ENCODE results near the gene ABHD1. TPM values are rescaled to one million over a fixed set of nuclear protein-coding genes. Genes with fewer than 3 reads are reported as not detected.

The ABHD1 gene
- total RNA-seq, 4 donors from 2014 or later = 0.48 TPM; not detected in 3

DNA sequence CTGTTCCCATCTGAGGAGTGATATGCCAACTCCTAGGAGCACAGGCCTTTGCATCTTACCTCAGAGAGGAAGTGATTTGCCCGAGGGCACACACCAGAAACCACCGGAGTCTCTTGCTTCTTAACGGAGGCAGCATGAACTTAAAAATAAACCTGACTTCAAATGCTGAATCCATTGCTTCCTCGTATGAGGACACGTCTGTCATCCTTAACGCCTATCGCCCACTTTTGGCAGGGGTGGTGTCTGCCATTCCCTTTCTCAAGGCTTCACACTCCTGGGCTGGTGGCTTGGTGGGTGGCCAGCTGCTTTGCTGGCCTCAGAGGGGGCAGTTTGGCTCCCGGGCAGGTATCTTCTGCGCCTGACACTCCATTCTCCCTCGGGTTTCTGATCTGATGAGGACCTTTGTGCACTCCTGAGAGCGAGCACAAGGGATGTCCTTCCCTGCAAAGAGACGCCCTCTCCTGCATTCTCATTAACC lies 11.9 kb downstream of the ABHD1 start:
- Histone ChIP-seq H3K36me3 (peaks cover 0 to 19% (median 4%) of the 10 kb centered on the region in 4 donors), H3K27me3 (no peaks in the 10 kb centered on the region), H3K4me3 (no peak overlapping the region), H3K9me3 (no peaks in the 10 kb centered on the region), H3K27ac (peak overlapping the region in 1 of 4 donors; percentile 95), H3K4me1 (peaks cover 7 to 20% (median 15%) of the 10 kb centered on the region in 4 donors)
- WGBS, 2 donors (ENCODE audit: low coverage in 1 of 2) = 84 to 100% methylated on average over 2 to 9 of the region's 12 CpGs
- in situ Hi-C loops (cut with MboI; ENCODE audit: low pct_ligation_motif_present in 1 of 4, low pct_unique_long_range_greater_than_20kb in 1 of 4, low sequenced_read_pairs in 3 of 4) (no loop called here), intact Hi-C loops (cut with DNase I; ENCODE audit: low total_unique reads) (loop anchor here (10.0 kb wide), 1 partner anchor 79 kb away; the partner anchor contains the start of genes ATRAID, CAD and SLC5A6)
- TF ChIP-seq, protein P1, sequence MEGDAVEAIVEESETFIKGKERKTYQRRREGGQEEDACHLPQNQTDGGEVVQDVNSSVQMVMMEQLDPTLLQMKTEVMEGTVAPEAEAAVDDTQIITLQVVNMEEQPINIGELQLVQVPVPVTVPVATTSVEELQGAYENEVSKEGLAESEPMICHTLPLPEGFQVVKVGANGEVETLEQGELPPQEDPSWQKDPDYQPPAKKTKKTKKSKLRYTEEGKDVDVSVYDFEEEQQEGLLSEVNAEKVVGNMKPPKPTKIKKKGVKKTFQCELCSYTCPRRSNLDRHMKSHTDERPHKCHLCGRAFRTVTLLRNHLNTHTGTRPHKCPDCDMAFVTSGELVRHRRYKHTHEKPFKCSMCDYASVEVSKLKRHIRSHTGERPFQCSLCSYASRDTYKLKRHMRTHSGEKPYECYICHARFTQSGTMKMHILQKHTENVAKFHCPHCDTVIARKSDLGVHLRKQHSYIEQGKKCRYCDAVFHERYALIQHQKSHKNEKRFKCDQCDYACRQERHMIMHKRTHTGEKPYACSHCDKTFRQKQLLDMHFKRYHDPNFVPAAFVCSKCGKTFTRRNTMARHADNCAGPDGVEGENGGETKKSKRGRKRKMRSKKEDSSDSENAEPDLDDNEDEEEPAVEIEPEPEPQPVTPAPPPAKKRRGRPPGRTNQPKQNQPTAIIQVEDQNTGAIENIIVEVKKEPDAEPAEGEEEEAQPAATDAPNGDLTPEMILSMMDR (IDR thresholded peaks at IDR 0.05) = no peak
- TF ChIP-seq POLR2A (IDR thresholded peaks at IDR 0.05) = no peak
- TF ChIP-seq POLR2AphosphoS5 (IDR thresholded peaks at IDR 0.05) = no peak
- TF ChIP-seq EP300 (IDR thresholded peaks at IDR 0.05; ENCODE audit: low read depth) = no peak
- DNase-seq = no peak

DNA sequence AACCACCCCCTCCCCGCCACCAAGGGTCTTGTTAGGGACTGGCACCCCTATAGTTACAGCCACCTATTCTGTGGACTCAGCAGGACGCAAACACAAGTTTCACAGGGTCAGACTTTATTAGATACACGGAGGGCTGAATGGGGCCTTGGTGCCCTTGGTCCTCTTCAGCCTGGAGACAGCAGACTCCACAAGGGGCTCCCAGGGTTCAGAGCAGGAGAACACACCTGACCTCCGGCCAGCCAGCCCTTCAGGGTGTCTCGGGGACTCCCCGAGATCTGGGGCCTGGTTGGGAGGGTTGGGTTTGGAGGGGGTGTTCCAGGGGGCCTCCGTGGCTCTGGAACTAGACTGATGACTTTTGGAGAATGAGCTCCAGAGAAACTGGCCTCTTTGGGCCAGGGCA lies 13.1 kb downstream of the ABHD1 start:
- H3K4me3 ChIP-seq = no peak overlapping the region
- intact Hi-C loops (cut with DNase I; ENCODE audit: low total_unique reads) (loop anchor here (10.0 kb wide), 1 partner anchor 78 kb away; the partner anchor contains the start of genes ATRAID, CAD and SLC5A6), in situ Hi-C loops (cut with MboI; ENCODE audit: low pct_ligation_motif_present in 1 of 4, low pct_unique_long_range_greater_than_20kb in 1 of 4, low sequenced_read_pairs in 3 of 4) (no loop called here)
- WGBS, 2 donors (ENCODE audit: low coverage in 1 of 2) = 92 to 100% methylated on average over 3 to 7 of the region's 7 CpGs
- H3K9me3 ChIP-seq = no peaks in the 10 kb centered on the region
- DNase-seq = no peak
- H3K27me3 ChIP-seq = no peaks in the 10 kb centered on the region
- peaks cover 0 to 7% (median 2%) of the 10 kb centered on the region in 4 donors for H3K36me3 ChIP-seq
- peaks cover 7 to 20% (median 15%) of the 10 kb centered on the region in 4 donors for H3K4me1 ChIP-seq
- no peak overlapping the region for H3K27ac ChIP-seq
- TF ChIP-seq, protein P1 (IDR thresholded peaks at IDR 0.05) = no peak
- TF ChIP-seq EP300 (IDR thresholded peaks at IDR 0.05; ENCODE audit: low read depth) (no peak), POLR2A (IDR thresholded peaks at IDR 0.05) (no peak), POLR2AphosphoS5 (IDR thresholded peaks at IDR 0.05) (no peak)

DNA sequence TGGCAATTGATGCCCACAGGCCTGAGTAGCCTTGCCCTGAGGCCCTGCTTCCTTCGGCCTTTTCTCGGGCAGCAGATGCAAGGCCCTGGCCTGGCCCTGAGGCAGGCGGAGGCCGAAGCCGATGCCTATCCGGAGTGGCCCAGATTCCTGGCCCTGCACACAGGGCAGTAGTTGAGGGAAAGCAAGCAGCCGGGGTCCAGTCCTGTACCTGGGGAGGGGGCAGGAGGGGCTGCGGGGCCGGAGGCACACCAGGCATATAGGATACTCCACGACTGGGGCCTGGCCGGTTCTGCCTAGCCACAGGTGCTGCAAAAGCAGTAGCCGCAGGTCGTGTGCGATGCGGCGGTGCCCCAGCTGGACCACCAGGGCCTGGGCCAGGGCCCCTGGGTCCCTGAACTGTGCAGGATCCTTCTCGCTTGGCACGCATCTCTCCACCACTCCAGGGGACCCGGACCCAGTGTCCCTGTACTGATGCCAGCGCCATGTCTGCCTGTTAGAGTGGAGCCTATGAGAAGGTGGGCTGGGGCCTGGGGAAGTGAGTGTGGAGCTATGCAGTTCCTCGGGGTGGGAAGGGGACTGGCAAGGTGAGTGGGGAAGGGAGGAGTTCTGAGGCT lies 13.8 kb downstream of the ABHD1 start:
- 91% methylated on average over 18 of the region's 21 CpGs; no CpG with 5 or more reads in 1 of the 2 donors for WGBS, 2 donors (ENCODE audit: low coverage in 1 of 2)
- peaks cover 7 to 19% (median 13%) of the 10 kb centered on the region in 4 donors for H3K4me1 ChIP-seq
- no peaks in the 10 kb centered on the region for H3K27me3 ChIP-seq
- in situ Hi-C loops (cut with MboI; ENCODE audit: low pct_ligation_motif_present in 1 of 4, low pct_unique_long_range_greater_than_20kb in 1 of 4, low sequenced_read_pairs in 3 of 4) (no loop called here), intact Hi-C loops (cut with DNase I; ENCODE audit: low total_unique reads) (loop anchor here (10.0 kb wide), 1 partner anchor 77 kb away; the partner anchor contains the start of genes ATRAID, CAD and SLC5A6)
- TF ChIP-seq POLR2AphosphoS5 (IDR thresholded peaks at IDR 0.05) = no peak
- no peak for TF ChIP-seq POLR2A (IDR thresholded peaks at IDR 0.05)
- no peak for TF ChIP-seq EP300 (IDR thresholded peaks at IDR 0.05; ENCODE audit: low read depth)
- TF ChIP-seq, protein P1 (IDR thresholded peaks at IDR 0.05) = no peak
- no peak overlapping the region for H3K27ac ChIP-seq
- H3K4me3 ChIP-seq = no peak overlapping the region
- H3K36me3 ChIP-seq = peaks cover 0 to 1% (median 0%) of the 10 kb centered on the region in 4 donors
- H3K9me3 ChIP-seq = no peaks in the 10 kb centered on the region
- no peak for DNase-seq

DNA sequence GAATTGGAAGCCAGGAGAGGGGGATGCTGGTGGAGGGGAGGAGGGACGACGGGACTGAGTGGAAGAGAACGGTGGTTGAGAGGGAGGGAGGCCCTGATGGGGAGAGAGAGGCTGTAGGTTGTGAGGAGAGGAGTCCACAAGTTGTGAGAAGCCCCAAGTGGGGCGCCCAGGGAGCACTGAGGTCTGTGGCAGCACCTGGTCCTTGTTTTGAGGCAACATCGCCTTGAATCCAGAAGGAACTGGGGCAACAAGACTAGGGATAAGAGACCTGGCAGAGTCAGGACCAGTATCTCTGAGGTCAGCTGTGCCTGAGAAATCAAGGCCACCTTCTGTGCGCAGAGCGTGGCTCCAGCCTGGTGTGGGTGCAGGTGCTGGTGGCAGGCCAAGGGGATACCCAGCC lies 14.5 kb downstream of the ABHD1 start:
- Histone ChIP-seq H3K36me3 (no peaks in the 10 kb centered on the region), H3K27ac (no peak overlapping the region), H3K9me3 (no peaks in the 10 kb centered on the region), H3K4me3 (no peak overlapping the region), H3K27me3 (no peaks in the 10 kb centered on the region), H3K4me1 (peaks cover 6 to 12% (median 7%) of the 10 kb centered on the region in 4 donors)
- intact Hi-C loops (cut with DNase I; ENCODE audit: low total_unique reads) (loop anchor here (10.0 kb wide), 1 partner anchor 77 kb away; the partner anchor contains the start of genes ATRAID, CAD and SLC5A6), in situ Hi-C loops (cut with MboI; ENCODE audit: low pct_ligation_motif_present in 1 of 4, low pct_unique_long_range_greater_than_20kb in 1 of 4, low sequenced_read_pairs in 3 of 4) (no loop called here)
- no peak for DNase-seq
- TF ChIP-seq POLR2A (IDR thresholded peaks at IDR 0.05) = no peak
- no peak for TF ChIP-seq EP300 (IDR thresholded peaks at IDR 0.05; ENCODE audit: low read depth)
- TF ChIP-seq POLR2AphosphoS5 (IDR thresholded peaks at IDR 0.05) = no peak
- TF ChIP-seq, protein P1 (IDR thresholded peaks at IDR 0.05) = no peak
- WGBS, 2 donors (ENCODE audit: low coverage in 1 of 2) = 66 to 84% methylated on average over 4 to 7 of the region's 7 CpGs

Data from transverse colon (tissue), 4 donors.